Activated CD4-positive, alpha-beta T cell treated with anti-CD3 and anti-CD28 coated beads, Interleukin-2, amount 50 U/mL, for 16 hours (primary cell): ENCODE data around the gene DNAJA1.
"Not testable (repeated sequence)": the region's sequence is repeated elsewhere in the genome, so short reads cannot be mapped to it uniquely, and the experiment has no call there.

Experiments used
- DNase-seq: peaks from one replicate; pipeline ENCODE4 v3.0.0-alpha.2; 2020

DNAJA1 gene

DNA sequence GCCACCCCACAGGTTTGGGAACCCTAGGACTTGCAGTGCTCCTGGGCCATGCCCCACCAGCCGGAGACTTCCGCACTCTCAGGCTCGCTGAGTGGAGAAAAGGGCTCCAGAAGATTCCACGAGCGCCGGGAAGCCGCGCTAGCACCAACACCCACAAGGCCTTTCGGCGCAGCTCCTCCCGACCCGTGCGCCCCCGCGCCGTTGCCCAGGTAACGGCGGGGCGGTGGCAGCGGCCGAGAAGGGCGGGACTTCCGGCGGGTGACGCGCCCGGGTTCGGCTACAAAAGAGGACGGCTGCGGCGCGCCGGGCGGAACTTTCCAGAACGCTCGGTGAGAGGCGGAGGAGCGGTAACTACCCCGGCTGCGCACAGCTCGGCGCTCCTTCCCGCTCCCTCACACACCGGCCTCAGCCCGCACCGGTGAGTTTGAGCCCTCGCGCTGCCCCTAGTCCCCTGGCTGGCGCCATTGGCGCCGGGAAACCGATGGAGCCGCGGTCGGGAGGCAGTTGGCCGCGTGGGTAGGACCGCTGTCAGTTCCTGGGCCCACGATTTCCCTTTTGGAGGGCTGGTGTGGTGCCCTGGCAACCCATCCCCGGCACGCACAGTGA, at the start of gene DNAJA1:
TSS of gene DNAJA1 (plus strand) at position 308 of the 606 bp plus-strand sequence. CDS start 1,212 bp downstream, outside the sequence.
- DNase-seq = peak; percentile 96

DNA sequence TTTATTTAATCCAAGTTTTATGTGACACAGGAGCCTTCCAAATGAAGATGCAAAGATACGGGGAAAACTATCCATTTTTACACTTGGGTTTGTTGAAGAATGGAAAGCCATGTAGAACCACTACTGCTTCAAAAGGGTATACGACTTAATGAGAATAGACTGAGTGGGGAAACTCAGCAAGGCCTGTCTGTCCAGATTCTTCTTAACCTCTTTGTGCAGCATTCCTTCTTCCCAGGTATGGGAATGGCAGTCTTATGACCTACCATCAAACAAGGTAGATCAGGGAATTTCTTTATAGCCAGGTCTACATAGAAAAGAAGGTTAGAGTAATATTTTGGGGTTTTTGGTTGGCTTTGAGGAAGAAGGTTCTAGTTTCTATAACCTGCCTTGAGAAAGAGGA, 47.0 kb upstream of the DNAJA1 start:
- no peak for DNase-seq

DNA sequence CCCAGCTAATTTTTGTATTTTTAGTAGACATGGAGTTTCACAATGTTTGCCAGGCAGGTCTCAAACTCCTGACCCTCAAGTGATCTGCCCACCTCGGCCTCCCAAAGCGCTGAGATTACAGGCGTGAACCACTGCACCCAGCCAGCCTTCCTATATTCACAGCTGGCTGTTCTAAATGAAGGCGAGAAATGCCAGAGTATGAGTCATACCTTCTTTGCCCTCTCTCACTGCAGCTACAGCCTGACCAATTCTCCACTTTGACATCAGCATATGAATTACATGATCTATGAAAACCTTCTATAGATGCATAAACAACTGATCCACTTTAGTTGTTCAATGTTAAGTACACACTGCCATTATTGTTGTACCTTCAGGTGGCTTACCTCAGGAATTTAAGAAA, 38.1 kb upstream of the DNAJA1 start:
- DNase-seq = no peak

DNA sequence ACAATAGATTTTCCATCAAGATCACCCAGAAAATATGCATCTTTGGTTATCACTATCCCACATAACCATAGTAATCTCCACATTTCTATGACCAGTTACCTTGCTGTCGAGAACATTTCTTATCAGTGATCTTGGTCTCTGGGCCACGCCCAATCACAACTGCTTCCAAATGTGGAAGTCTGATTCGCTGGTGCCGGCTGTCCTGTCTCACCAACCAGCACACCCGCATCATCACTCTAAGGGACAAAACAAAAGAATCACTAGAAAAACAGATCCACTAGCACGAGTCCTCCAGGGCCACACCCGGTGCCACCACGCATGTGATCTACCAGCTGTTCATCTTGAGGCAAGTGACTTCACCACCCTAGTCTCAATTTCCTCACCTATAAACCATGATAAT, 35.4 kb upstream of the DNAJA1 start:
- DNase-seq = no peak

DNA sequence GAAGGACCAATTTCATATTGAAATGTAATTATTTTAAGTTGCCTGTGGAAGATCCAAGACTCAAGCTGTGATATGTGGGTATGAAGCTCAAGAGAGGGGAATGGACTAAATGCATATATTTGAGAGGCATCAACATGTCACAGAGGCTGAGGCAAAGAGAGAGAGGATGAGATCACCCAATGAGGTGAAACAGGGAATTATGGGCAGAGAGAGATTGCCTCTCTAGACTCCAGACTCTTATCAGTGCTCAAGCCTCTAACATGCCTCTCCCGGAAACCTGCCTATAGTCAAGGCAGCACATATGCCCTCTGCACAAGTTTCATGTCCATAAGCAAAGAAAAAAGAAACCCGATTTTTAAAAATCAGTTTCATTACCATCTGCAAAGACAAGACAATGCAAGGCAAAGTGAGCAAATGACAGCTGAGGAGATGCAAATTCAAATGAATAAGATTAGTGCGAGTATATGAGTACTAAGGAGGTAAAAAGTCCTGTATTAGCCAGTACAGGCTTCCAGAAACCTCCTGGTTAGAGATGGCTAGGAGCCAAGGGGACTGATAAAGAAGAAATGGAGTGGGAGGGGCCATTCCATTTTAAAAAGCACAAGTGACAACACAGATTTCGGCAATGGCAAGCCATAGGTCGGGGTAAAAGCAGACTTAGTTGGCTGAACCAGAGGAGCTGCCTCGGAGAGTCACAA, 33.0 kb upstream of the DNAJA1 start:
- DNase-seq = no peak

DNA sequence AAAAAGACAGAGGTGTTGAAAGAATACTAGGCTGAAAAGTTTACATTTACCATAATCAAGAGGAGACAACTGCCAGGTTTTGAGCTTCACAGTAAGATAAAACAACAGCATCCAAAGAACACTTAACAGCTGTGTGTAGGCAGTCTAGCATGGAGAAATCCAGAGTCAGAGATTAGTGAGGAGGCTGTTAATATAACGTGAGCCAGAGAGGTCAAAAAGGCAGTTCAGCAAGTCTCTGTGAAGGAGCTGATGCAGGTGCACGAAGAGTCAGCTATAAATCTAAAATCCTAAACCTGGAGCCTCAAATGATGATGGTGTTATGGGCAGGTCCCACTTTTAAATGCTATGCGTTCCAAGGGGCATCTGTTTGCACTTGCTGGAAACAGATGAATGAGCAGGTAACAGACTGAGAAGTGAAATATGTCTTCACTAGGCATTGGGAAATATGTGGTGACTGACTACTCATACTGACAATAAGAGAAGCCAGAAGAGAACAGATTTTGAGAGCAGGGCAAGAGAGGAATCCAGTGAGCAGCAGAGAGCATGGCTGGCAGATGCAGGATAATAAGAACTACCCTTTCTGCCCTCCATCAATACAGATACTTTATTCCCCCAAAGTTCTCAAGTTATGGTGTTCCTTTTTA, 32.4 kb upstream of the DNAJA1 start:
- DNase-seq = no peak

DNA sequence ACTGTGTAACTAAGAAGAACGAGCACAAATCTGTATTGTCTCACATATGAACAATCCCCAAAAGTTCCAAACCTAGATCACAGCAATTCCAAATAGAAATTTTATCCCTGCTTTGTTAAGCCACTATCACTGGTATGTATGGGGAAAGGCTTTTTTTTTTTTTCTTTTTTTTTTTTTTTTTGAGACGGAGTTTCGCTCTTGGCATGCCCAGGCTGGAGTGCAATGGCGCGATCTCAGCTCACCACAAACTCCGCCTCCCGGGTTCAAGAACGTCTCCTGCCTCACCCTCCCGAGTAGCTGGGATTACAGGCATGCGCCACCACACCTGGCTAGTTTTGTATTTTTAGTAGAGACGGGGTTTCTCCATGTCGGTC, 24.4 kb upstream of the DNAJA1 start:
- peak; percentile 51 for DNase-seq

DNA sequence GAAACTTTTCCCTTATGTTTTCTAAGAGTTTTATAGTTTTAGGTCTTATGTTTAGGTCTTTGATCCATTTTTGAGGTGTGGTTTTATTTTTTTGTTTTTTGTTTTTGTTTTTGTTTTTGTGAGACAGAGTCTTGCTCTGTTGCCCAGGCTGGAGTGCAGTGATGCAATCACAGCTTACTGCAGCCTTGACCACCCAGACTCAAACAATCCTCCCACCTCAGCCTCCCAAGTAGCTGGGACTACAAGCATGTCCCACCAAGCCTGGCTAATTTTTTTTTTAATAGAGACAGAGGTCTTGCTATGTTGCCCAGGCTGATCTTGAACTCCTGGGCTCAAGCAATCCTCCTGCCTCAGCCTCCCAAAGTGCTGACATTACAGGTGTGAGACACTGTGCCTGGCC, 19.7 kb upstream of the DNAJA1 start:
- not testable (repeated sequence) for DNase-seq

DNA sequence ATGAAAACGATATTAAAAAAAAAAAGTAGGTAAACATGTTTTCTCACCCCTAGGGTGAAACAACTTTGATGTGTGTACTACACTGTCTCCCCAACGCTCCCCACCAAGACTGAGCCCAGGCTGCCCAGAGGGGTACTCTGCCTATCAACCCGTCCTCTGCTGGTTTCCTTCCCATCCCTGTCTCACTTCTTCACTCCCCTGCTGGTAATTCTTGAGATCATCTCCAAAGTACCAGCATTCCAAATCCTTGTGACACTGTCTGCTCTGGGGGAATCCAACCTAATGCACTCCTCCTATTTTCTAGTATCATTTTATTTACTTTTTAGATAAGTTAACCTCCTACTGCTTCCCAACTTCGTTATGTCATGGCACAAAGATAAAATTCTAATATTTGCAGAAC, 17.3 kb upstream of the DNAJA1 start:
- no peak for DNase-seq

DNA sequence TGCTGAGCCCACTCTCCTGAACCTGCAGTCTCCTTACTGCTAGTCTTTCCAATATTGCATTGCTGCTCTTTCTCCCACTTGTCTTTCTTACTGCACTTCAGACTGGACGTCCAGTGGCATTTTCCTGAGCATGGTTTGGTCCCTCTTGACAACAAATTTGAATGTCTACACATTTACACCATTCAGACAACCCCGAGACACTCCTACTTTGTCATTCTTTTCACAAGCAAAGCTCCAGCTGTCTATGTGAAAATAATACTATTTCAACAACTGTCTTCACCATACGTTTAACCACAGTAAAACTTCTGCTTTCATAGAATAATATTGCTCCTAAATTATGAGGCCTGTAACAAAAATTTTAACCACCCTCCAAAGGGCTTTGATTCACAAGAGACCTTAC, 13.2 kb upstream of the DNAJA1 start:
- DNase-seq = no peak

DNA sequence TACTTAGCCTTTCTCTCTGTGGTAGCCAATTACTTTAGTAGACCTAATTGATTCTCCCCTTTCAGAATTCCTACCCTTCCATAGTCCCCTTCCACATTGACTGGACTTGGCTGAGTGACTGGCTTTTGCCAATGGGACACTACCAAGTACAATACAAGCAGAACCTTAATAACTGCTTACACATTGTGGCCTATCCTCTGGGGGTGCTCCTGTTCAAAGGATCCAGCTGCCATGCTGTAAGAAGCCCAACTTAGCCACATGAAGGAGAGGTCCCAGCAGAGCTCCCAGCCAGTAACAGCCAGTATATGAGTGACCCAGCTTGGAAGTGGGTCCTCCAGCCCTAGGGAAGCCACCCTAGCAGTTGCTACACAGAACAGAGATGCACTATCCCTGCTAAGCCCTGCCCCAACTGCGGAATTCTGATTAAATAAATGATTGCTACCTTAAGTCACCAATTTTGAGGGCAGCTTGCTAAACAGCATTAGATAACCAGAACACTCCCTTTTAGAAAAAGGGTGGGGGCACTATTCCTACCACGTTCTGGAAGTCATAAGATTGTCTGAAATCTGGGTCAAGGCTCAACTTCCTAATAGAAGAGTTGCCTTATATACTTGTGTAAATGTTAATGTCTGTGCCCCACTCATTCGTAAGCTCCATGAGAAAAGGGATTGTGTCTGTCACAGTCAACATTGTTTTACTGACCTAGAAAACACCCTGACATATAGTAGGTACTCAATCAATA, 12.6 kb upstream of the DNAJA1 start:
- no peak for DNase-seq

DNA sequence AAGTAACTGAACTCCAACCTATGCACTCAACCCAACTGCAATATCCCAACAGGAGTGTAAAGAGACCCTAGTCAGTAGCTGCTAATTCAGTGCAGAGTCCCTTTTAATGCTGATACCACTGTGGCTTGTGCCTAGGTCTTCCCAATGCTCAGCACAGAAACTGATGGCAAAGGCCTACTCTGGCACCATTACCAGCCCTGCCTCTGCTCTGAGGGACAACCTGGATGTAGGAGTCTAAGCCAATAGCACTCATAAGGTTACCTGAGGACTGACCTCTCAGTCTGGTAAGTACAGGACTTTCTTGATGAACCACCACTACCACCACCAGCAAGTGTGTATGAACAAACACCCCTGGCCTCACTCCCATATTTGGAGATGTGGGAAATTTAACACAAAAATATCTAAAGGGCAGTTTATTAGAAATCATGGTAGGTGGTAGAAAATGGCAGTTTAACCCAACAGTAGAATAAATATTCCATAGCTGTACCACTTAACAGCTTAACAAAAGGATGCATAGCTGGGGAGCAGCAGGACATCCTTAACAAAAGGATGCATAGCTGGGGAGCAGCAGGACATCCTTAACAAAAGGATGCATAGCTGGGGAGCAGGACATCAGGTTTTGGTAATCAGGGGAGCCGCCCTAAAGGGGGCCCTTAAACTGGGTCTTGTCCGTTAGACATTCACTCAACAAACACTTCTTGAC, 11.0 kb upstream of the DNAJA1 start:
- no peak for DNase-seq

DNA sequence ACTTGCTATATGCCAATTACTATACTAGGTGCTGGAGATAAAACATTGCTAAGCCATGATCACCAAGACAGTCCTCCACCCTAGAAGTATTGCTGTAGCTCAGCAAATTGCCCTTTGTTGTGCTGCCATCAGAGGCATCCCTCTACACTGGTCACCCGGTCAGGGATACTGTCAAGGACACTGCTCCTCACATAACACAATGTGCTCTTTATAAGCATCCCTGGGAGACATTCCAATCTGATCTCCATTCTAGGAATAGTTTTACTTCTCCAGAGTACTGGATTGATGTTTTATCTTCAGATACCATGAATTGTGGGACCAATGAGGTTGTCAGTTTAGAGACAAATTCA, 10.4 kb upstream of the DNAJA1 start:
- DNase-seq = no peak

DNA sequence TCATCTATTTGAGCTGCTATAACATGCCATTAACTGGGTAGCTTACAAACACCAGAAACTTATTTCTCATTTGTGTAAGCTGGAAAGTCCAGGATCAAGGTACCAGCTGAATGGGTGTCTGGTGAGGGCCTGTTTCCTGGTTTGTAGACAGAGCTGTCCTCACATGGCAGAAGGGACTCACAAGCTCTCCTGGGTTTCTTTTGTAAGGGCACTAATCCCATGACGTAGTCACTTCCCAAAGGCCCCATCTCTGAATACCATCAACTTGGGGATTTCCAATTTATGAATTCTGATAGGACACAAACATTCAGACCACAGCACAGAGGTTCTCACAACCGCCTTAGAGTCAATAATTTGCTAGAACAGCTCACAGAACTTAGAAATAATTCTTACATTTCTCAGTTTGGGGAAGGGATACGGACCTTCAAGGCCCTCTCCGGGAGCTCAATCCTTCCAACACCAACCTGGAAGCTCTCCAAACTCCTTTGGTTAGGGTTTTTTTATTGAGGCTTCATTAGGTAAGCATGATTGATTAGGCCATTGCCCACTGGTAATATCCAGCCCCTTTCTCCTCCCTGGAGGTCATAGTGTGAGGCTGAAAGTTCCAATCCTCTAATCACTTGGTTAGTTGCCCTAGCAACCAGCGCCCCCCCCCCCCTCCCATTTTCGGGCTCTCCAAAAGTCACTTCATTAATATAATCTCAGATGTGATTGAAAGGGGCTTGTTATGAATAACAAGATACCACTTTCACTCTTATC, 7.6 kb upstream of the DNAJA1 start:
- no peak for DNase-seq

DNA sequence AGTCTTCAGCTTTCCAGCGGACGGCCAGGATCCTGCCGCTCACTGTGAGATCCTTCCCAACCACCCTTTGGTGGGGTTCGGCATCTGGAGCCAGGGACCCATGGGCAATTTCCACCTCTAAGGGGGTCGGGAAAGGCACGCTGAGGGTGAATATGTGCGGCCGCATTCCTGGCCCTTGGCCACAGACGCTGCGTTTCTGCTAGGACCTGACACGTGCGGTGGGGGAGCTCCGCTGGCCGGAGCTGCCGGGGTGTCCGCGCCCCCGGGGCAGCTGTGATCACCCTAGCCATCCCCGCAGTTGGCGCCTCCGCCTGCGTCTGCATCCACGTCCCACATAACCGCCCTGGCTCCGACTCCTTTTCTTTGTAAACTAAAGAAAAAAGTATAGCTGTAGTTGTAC, 5.3 kb upstream of the DNAJA1 start:
- no peak for DNase-seq

DNA sequence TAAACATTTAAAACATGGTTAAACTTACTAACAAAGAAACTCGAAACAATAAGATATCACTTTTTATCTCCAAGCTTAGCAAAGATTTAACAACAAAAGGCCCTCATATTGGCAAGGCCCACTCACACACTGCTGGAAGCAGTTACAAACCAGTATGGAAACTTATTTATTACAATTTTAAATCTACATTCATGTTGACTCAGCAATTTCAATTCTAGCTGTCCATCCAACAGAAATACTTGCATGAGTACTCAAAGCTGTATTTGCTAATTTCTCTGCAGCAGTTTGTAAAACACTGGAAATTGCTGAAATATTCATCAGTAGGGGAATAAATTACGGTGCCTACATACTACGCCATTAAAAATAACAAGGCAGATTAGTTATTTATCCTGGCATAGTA, 2.8 kb upstream of the DNAJA1 start:
- no peak for DNase-seq

DNA sequence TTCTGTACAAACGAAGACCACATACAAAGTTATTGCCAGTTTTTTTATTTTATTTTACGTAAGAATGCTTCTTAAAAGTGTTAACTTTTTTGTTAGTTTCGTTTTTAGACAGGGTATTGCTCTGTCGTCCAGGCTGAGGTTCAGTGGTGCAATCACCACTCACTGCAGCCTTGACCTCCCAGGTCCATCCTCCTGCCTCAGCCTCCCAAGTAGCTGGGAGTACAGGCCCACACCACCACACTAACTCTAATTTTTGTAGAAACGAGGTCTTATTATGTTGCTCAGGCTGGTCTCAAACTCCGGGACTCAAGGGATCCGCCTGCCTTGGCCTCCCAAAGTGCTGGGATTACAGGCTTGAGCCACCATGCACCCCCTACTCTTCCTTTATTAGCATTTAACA, 2.3 kb upstream of the DNAJA1 start:
- no peak for DNase-seq

DNA sequence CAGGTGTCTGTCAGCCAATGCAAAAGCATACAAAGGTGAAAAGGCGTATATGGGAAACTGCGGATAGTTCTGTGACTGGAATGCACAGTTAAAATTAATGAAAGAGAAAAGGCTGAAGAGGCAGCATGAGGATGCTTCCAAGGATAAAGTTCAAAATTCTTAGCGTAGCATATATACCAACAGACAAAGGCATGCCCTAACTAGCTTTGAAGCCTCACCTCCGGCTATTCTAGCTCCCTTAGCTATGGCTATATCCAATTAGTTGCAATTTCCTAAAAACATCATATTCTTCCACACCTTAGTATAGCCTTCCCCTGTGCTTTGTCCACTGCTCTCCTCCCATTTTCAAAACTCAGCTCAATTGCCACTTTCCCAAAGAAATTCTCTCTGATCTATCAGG, 1.4 kb upstream of the DNAJA1 start:
- DNase-seq = no peak

DNA sequence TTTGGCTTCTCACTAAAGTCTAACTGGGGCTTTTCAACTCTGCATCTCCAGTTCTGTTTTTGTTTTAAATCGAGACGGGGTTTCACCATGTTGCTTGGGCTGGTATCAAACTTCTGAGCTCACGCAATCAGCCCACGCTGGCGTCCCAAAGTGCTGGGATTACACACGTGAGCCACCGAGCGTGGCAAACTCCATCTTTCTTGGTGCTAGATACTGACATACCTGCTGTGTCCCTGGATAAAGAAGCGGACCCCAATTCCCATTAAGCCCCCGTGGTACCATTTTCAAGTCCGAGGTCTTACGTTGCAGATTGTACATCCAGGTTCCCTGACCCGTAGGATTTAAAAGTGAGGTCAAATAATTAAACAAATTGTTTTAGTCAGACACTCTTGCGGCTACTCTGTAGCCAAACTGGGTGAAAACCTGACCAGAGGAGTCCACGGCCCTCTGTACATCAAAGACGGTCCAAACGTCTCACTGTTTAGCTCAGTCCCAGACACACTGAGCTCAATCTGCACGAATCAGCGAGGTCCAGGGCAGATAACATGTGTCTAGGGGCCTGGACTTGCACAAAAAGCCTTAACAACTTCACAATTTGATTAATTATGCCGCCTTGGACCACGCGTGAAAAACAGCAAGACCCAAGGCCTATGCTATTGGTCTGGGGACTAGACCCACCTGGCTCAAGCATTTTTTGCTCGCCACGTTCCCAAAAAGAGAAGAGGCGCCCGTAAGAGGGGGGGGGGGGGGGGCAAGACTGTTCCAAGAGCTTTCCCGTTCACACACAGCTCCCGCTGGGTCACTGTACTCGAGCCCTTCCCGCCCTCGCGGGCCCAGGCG, 727 bp upstream of the DNAJA1 start:
- no peak for DNase-seq

DNA sequence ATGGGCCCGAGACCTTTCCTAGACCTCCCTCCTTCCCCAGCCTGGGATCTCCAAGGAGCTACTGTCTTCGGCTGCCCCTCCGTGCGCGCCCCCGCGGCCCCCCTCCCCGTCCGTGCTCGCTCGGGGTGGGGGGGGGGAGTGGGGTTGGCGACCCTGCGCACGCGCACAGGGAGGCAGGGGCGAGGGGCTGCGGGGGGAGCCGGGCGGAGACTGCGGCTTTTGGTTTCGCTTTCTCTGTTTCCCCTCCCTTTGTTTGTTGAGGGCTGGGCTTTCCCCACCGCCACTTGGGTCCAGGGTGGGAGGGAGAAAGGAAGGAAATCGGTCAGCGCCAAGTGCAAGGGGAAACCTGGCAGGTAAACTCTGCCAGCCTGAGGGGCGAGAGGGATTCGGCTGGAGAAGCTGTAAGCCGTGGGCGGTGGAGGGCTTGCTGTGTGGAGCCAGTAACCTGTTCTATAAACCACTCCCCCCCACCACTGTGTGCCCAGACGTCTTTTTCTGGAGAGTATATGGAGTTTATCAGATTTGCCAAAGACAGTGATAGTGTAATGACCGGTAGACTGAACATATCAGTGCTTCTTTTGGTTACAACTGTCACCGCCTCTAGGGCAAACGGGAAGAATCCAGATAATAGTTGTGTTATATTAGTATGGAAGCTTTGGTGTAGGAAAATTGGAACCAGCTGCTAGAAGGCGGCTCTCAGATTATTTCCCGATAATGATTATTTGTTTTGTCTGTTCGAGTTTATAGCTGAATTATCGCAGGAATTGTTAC, 684 bp downstream of the DNAJA1 start:
- DNase-seq = peak; percentile 80
